ENCODE data around the gene PGGHG. TPM values are rescaled to one million over a fixed set of nuclear protein-coding genes. Genes with fewer than 3 reads are reported as not detected.

The PGGHG gene
- total and polyA plus RNA-seq, 3 donors from 2014 or later: 8.2 to 32.5 (median 26.5) TPM

DNA sequence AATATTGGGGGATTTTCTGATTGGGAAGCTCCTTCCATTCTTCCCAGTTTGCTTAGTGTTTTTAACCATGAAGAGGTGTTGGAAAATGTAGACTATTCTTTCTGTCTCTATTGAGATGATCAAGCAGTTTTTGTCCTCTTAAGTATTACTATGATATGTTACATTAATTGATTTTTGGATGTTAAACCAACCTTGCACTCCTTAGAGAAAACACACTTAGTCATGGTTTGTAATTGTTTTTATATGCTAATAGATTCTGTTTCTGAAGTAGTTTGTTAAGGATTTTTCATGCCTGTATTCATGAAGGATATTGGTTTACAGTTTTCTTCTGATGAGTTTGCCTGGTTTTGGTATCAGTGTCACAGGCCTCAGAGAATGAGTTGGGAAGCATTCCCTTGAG, 12.7 kb upstream of the PGGHG start:
- DNase-seq: no peak
- H3K27me3 ChIP-seq: no peaks in the 10 kb centered on the region
- intact Hi-C loops (cut with DNase I; ENCODE audit: low total_unique reads): no loop called here
- no peaks in the 10 kb centered on the region for H3K9me3 ChIP-seq
- no peak overlapping the region for H3K4me3 ChIP-seq
- H3K36me3 ChIP-seq (ENCODE audit: low read depth, missing control alignments): no peaks in the 10 kb centered on the region
- no peak overlapping the region for H3K27ac ChIP-seq
- H3K4me1 ChIP-seq: peaks cover 6% of the 10 kb centered on the region
- TF ChIP-seq, protein P1, sequence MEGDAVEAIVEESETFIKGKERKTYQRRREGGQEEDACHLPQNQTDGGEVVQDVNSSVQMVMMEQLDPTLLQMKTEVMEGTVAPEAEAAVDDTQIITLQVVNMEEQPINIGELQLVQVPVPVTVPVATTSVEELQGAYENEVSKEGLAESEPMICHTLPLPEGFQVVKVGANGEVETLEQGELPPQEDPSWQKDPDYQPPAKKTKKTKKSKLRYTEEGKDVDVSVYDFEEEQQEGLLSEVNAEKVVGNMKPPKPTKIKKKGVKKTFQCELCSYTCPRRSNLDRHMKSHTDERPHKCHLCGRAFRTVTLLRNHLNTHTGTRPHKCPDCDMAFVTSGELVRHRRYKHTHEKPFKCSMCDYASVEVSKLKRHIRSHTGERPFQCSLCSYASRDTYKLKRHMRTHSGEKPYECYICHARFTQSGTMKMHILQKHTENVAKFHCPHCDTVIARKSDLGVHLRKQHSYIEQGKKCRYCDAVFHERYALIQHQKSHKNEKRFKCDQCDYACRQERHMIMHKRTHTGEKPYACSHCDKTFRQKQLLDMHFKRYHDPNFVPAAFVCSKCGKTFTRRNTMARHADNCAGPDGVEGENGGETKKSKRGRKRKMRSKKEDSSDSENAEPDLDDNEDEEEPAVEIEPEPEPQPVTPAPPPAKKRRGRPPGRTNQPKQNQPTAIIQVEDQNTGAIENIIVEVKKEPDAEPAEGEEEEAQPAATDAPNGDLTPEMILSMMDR (IDR thresholded peaks at IDR 0.05): no peak
- no peak for TF ChIP-seq POLR2A (IDR thresholded peaks at IDR 0.05)

DNA sequence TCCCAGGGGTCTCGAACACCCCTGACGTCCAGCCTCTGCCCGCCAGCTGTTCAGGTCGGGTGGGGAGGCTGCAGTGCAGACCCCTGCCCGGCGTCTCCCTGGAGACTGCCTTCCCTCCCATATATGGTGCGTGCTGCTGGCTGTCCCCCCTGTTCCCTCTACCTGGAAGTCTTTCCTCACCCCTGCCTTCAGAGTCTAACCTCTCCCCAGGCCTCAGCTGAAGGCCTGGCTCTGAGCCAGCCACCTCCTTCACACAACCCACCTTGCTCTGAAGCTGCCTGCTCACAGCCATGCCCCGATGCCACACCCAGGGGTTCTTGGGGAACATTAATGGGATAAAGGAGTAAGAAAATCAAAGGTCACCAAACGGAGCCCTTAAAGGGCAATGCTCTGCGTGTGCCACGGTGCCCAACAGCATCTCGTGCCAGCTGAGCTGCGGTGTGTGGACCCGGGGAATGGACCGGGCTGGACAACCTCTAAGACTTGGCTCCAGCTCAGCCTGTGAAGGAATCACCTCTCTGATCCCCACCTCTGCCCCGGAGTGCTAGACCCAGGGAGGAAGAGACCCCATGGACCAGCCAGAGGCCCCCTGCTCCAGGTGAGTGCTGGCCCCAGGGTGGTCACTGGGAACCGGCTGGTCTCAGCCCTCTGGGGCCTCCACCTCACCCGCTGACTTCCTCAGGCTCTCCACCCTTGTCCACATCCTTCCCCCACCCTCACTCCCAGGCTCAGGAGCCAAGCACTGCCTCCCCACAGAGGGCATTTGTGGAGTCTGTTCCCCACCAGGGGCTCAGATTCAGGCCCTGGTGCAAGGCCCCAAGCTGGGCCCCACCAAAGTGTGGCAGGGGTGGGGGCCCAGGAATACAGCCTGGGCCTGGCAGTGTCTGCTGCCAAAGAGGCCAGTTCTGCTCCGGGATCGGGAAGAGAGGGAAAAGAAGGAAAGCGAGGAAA, 10.7 kb upstream of the PGGHG start, which contains the start of gene NLRP6:
Gene NLRP6 (plus strand): TSS at position 407 of the 951 bp plus-strand sequence. CDS start 163 bp downstream, at position 570.
- Histone ChIP-seq H3K27me3 (no peaks in the 10 kb centered on the region), H3K4me3 (peak within 1 kb of the TSS; percentile 26 to 41)

DNA sequence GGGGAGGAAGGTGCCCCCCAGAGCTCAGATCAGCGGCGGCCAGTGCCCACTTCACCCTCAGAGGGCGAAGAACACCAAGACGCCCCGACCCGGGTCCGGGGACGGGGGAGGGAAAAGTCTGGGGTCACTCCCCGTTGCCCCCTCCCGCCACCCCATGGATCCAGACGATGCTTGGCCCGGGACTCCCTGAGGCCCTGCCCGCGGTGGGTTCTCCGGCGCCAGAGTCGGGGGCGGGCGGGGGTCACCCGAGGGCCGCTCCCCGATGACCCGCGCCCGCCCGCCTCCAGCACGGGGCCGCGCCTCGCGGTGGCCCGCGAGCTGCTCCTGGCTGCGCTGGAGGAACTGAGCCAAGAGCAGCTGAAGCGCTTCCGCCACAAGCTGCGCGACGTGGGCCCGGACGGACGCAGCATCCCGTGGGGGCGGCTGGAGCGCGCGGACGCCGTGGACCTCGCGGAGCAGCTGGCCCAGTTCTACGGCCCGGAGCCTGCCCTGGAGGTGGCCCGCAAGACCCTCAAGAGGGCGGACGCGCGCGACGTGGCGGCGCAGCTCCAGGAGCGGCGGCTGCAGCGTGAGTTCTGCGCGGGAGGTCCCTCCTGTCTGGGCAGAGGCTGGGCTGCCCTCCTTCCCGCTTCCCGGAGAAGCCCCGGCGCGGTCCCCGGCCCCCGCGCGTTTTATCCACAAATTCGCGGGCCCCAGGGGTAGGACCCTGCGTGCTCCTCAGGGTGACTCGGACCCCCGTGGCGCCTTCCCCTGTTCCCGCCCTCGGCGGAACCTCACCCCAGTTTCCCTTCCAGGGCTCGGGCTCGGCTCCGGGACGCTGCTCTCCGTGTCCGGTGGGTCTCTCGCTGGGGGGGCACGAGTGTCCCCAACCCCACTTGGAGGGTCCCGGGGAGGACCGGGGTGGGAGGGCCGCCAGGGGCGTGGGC, 9.6 kb upstream of the PGGHG start:
- TF ChIP-seq POLR2A (IDR thresholded peaks at IDR 0.05): no peak
- TF ChIP-seq, protein P1 (IDR thresholded peaks at IDR 0.05): no peak
- peaks cover 12% of the 10 kb centered on the region for H3K4me1 ChIP-seq
- H3K4me3 ChIP-seq: peak overlapping the region; percentile 26 to 41
- intact Hi-C loops (cut with DNase I; ENCODE audit: low total_unique reads): no loop called here
- DNase-seq: no peak
- H3K36me3 ChIP-seq (ENCODE audit: low read depth, missing control alignments): no peaks in the 10 kb centered on the region
- no peaks in the 10 kb centered on the region for H3K9me3 ChIP-seq
- 10 to 15% methylated on average over 6 to 71 of the region's 97 CpGs for whole genome bisulfite sequencing, 2 donors
- H3K27ac ChIP-seq: no peak overlapping the region
- no peaks in the 10 kb centered on the region for H3K27me3 ChIP-seq

More for the DNA sequence above, 10.7 kb upstream of the PGGHG start, which contains the start of gene NLRP6:
- Histone ChIP-seq H3K4me1 (peaks cover 12% of the 10 kb centered on the region), H3K36me3 (ENCODE audit: low read depth, missing control alignments) (no peaks in the 10 kb centered on the region), H3K9me3 (no peaks in the 10 kb centered on the region), H3K27ac (no peak within 1 kb of the TSS)
- WGBS, 2 donors: 72 to 79% methylated on average over 21 of the region's 21 CpGs
- TF ChIP-seq, protein P1 (IDR thresholded peaks at IDR 0.05): no peak
- TF ChIP-seq POLR2A (IDR thresholded peaks at IDR 0.05): no peak
- DNase-seq: no peak
- intact Hi-C loops (cut with DNase I; ENCODE audit: low total_unique reads): no loop called here

DNA sequence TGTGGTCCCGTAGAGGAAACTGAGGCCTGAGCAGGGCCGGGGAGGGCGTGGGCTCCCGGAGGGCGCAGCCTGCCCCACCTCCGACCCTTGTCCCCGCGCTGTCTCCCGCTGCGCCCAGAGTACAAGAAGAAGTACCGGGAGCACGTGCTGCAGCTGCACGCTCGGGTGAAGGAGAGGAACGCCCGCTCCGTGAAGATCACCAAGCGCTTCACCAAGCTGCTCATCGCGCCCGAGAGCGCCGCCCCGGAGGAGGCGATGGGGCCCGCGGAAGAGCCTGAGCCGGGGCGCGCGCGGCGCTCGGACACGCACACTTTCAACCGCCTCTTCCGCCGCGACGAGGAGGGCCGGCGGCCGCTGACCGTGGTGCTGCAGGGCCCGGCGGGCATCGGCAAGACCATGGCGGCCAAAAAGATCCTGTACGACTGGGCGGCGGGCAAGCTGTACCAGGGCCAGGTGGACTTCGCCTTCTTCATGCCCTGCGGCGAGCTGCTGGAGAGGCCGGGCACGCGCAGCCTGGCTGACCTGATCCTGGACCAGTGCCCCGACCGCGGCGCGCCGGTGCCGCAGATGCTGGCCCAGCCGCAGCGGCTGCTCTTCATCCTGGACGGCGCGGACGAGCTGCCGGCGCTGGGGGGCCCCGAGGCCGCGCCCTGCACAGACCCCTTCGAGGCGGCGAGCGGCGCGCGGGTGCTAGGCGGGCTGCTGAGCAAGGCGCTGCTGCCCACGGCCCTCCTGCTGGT, 8.8 kb upstream of the PGGHG start:
- no peaks in the 10 kb centered on the region for H3K9me3 ChIP-seq
- no peak overlapping the region for H3K27ac ChIP-seq
- H3K4me3 ChIP-seq: peak overlapping the region; percentile 26 to 41
- no peak for DNase-seq
- peaks cover 12% of the 10 kb centered on the region for H3K4me1 ChIP-seq
- 1% methylated on average over 14 to 63 of the region's 85 CpGs for WGBS, 2 donors
- TF ChIP-seq POLR2A (IDR thresholded peaks at IDR 0.05): no peak
- TF ChIP-seq, protein P1 (IDR thresholded peaks at IDR 0.05): no peak
- no peaks in the 10 kb centered on the region for H3K36me3 ChIP-seq (ENCODE audit: low read depth, missing control alignments)
- intact Hi-C loops (cut with DNase I; ENCODE audit: low total_unique reads): no loop called here
- no peaks in the 10 kb centered on the region for H3K27me3 ChIP-seq
